ENCODE results near the gene GMDS. TPM values are rescaled to one million over a fixed set of nuclear protein-coding genes. Genes with fewer than 3 reads are reported as not detected.

The GMDS gene
- total and polyA plus RNA-seq, 2 donors (not counting 3 experiments of a cell fraction or from before 2014, with no cell fraction given): 9.8 to 23.5 TPM

DNA sequence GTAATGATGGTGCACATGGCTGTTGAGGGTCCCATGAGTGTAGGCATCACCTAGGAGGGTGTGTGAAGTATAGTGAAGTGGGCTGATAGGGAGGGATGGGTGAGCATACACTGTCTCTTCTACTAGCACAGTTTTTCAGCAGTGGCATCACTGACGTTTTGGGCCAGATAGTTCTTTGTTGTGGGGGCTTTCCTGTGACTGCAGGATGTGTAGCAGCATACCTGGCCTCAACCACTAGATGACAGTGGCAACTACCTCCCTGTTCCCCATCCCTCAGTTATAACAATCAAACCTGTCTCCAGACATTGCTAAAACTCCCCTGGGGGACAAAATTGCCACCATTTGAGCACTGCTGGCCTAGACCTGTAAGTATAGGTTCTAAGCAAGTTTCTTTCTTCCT lies 396.7 kb downstream of the GMDS start:
- no peaks in the 10 kb centered on the region for H4K20me1 ChIP-seq (replicated peaks; ENCODE audit: control insufficient read depth, extremely low read depth, insufficient read depth, low read length)
- H3K4me3 ChIP-seq (replicated peaks in 1 of 3; ENCODE audit: insufficient read depth in 1 of 3, low read depth in 1 of 3, low read length in 3 of 3): no peak overlapping the region
- no peak for DNase-seq (ENCODE audit: low read depth, low spot score)
- no peak overlapping the region for H3K9ac ChIP-seq (replicated peaks; ENCODE audit: extremely low read depth, insufficient read depth, low read length)
- H3K4me1 ChIP-seq (ENCODE audit: control insufficient read depth, extremely low read depth, insufficient read depth, low read length): no peaks in the 10 kb centered on the region
- no peaks in the 10 kb centered on the region for H3K36me3 ChIP-seq (ENCODE audit: control insufficient read depth in 2 of 2, extremely low read depth in 1 of 2, insufficient read depth in 2 of 2, low read length in 2 of 2)
- dilution Hi-C loops (cut with MboI; ENCODE audit: extremely low pct_ligation_motif_present, low sequenced_read_pairs) (no loop called here), intact Hi-C loops (cut with micrococcal nuclease) (no loop called here)
- H3K9me1 ChIP-seq (replicated peaks; ENCODE audit: control insufficient read depth, extremely low read depth, insufficient read depth, low read length): no peaks in the 10 kb centered on the region
- no peak overlapping the region for H3K27ac ChIP-seq (ENCODE audit: insufficient read depth, low read depth, low read length)
- BruUV-seq (replicated peaks): no TSS peak
- TF ChIP-seq, protein P1, sequence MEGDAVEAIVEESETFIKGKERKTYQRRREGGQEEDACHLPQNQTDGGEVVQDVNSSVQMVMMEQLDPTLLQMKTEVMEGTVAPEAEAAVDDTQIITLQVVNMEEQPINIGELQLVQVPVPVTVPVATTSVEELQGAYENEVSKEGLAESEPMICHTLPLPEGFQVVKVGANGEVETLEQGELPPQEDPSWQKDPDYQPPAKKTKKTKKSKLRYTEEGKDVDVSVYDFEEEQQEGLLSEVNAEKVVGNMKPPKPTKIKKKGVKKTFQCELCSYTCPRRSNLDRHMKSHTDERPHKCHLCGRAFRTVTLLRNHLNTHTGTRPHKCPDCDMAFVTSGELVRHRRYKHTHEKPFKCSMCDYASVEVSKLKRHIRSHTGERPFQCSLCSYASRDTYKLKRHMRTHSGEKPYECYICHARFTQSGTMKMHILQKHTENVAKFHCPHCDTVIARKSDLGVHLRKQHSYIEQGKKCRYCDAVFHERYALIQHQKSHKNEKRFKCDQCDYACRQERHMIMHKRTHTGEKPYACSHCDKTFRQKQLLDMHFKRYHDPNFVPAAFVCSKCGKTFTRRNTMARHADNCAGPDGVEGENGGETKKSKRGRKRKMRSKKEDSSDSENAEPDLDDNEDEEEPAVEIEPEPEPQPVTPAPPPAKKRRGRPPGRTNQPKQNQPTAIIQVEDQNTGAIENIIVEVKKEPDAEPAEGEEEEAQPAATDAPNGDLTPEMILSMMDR (IDR thresholded peaks at IDR 0.05; ENCODE audit: extremely low read depth in 1 of 2, insufficient read depth in 1 of 2, low read depth in 1 of 2, low read length in 2 of 2): no peak
- TF ChIP-seq, protein P2, sequence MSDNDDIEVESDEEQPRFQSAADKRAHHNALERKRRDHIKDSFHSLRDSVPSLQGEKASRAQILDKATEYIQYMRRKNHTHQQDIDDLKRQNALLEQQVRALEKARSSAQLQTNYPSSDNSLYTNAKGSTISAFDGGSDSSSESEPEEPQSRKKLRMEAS (IDR thresholded peaks at IDR 0.05; ENCODE audit: insufficient read depth, insufficient read length): no peak
- TF ChIP-seq FOS (IDR thresholded peaks at IDR 0.05; ENCODE audit: borderline replicate concordance, insufficient read depth, low read length) (no peak), POLR2AphosphoS5 (IDR thresholded peaks at IDR 0.05; ENCODE audit: insufficient read depth, low read depth, low read length) (no peak), POLR2A (IDR thresholded peaks at IDR 0.05; ENCODE audit: low read depth, low read length) (no peak), GATA2 (IDR thresholded peaks at IDR 0.05; ENCODE audit: insufficient read depth, insufficient read length, low read depth, low read length) (no peak), JUN (IDR thresholded peaks at IDR 0.05; ENCODE audit: borderline replicate concordance, insufficient read depth, insufficient read length, low read depth) (no peak), MYC (IDR thresholded peaks at IDR 0.05; ENCODE audit: low read depth, low read length) (no peak), EZH2 (IDR thresholded peaks at IDR 0.05; ENCODE audit: borderline replicate concordance, low read depth, low read length, severe bottlenecking) (no peak)
- FAIRE-seq: no peak
- H3K27me3 ChIP-seq (ENCODE audit: control insufficient read depth in 2 of 2, insufficient read depth in 2 of 2, low read length in 2 of 2): no peaks in the 10 kb centered on the region
- H3K79me2 ChIP-seq (ENCODE audit: control insufficient read depth, insufficient read depth, low read length): no peaks in the 10 kb centered on the region
- POLR2A ChIA-PET: no interaction called here
- no peak overlapping the region for H2AFZ ChIP-seq (ENCODE audit: low read depth, low read length)
- no peak overlapping the region for H3K4me2 ChIP-seq (ENCODE audit: insufficient read depth, low read length)
- H3K9me3 ChIP-seq (replicated peaks; ENCODE audit: control insufficient read depth, insufficient read depth, low read length): no peaks in the 10 kb centered on the region
- CTCF ChIA-PET: no interaction called here

All from endothelial cell of umbilical vein (primary cell).